GM10266 (cell line): Measurements from ENCODE around the gene PDZD2.

ENCODE experiments used
- DNase-seq: peaks from one replicate; pipeline ENCODE4 v3.0.0; 2012; ENCODE audit errors: extremely low spot score
- TF ChIP-seq, protein P1 (sequence below): IDR thresholded peaks from 2 replicates; pipeline ENCODE4 v1.5.1; 2012; ENCODE audit warnings: mild to moderate bottlenecking, low read depth; ENCODE audit not compliant: control insufficient read depth, insufficient read depth; ENCODE audit errors: missing control alignments

Gene PDZD2

DNA sequence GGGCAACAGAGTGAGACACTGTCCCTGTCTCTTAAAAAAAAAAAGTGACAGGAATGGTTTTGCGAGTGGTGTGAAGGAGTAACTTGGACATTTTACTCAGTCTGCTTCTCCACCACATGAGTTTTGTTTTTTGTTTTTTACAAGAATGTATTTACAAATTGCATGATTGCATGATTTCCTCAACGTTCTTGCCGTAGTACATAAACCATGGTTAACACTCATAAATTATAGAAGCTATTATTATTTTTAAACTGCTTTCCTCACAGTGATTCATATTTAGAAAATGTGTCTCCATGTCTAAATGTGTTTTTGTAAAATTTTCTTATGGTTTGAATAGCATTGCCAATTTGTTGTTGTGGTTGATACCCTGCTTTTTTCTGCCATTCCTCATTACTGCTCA is 315.2 kb downstream of the PDZD2 start:
- TF ChIP-seq, protein P1, sequence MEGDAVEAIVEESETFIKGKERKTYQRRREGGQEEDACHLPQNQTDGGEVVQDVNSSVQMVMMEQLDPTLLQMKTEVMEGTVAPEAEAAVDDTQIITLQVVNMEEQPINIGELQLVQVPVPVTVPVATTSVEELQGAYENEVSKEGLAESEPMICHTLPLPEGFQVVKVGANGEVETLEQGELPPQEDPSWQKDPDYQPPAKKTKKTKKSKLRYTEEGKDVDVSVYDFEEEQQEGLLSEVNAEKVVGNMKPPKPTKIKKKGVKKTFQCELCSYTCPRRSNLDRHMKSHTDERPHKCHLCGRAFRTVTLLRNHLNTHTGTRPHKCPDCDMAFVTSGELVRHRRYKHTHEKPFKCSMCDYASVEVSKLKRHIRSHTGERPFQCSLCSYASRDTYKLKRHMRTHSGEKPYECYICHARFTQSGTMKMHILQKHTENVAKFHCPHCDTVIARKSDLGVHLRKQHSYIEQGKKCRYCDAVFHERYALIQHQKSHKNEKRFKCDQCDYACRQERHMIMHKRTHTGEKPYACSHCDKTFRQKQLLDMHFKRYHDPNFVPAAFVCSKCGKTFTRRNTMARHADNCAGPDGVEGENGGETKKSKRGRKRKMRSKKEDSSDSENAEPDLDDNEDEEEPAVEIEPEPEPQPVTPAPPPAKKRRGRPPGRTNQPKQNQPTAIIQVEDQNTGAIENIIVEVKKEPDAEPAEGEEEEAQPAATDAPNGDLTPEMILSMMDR, result no peak
- no peak for DNase-seq

- TF ChIP-seq, protein P1, result no peak
- DNase-seq, result no peak
These were observed 318.2 kb downstream of the PDZD2 start for GRCh38 chr5:31957151-31957550.

DNA sequence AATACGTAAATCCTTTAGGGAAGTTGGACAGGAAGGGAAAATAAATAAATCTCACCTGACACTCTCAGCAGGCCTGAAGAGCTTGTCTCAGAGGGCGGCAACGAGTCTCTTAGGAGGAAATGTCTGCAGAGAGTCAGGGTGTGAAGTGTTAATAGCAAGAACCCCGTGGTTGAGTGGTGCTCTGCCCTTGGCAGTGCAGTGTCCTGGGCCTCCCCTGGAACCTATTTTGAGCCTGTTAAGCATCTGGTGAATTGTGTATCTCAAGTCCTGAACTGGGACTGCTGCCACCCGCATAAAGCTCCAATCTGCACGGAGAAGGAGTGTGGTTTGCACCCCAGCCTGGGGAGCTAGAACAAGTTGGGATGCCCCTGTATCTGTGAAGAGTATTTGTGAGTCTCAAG is 323.4 kb downstream of the PDZD2 start:
- TF ChIP-seq, protein P1, result no peak

DNA sequence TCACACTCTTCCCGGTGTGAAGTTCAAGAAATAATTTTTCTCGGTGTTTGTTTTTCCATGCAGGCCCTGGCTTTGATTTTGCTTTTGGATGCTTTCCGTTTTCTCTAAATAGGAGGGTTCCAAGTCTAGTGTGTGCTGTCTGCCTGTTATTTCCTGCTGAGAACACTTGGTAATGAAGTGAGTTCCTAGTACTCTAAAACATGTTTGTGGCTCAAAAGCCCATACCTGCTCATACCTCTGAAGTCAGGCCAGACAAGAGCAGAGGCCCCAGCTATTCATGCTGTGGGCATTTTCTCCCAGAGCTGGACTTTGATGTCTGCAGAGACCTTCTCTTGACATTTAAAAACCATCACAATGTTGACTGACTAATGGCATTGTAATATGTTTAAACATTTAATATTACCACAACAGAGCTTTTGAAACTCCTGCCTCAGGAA is 324.0 kb downstream of the PDZD2 start:
- TF ChIP-seq, protein P1, result no peak
- DNase-seq, result no peak

More for the DNA sequence above, 323.4 kb downstream of the PDZD2 start:
- no peak for DNase-seq

DNA sequence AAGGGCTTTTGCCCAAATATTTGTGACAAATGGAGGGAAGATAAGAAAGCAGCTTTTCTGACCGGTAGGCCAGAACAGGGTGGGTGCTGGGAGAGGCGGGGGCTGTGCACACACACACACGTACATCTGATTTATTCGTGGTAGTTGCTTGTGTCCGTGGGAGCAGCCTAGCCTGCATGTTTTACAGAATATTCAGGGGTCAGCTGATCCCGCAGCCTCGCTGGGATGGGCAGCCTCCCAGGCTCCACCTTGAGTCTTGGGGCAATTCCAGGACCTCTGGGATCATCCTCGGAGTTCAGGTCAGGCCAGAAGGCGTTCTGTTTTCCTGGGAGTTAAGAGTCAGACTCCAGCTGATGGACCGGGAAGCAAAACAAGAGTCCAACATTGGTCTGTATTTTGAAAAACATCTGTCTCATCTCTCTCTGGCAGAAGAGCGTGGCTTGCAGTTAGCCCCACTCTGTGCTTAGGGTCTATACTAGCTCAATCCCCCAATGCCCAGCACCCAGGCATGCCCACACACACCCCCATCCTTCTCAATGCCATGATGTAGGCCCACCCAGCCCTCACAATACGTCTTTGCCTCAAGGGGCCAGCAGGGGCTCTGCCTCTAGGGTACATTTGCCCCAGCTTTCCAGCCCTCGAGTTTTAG is 324.6 kb downstream of the PDZD2 start:
- TF ChIP-seq, protein P1, result no peak
- DNase-seq, result no peak

GRCh38 chr5:31964007-31964360 is 325.1 kb downstream of the PDZD2 start:
- TF ChIP-seq, protein P1, result no peak
- DNase-seq, result no peak

DNA sequence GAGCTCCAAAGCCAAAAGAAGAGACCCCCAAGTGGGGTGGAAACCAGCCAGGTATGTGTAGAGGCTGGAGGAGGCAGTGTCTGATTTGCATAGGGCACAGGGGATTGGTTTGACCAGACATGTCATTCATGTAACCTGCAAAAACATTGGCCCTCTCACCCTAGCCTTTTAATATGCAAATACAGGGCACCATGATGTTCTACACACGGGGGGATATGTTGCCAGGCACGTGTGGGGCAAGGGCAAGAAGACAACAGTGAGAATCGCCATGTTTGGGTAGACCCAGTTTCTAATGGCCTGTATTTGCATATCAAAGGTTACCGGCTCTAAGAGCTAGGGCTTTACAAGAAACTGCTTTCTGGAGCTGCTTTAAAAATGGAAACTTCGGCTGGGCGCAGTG is 326.3 kb downstream of the PDZD2 start:
- no peak for DNase-seq

More for the DNA sequence above, 326.3 kb downstream of the PDZD2 start:
- TF ChIP-seq, protein P1, result no peak
